Neural progenitor cell (in vitro differentiated cells): ENCODE measurements around the gene ELMO1.

ENCODE experiments used
- CTCF ChIP-seq: fragments of 200-600 bp; sonication (generic); IDR thresholded peaks from 2 replicates; pipeline ENCODE4 v1.5.1; 2017; ENCODE audit warnings: antibody characterized with exemption, mild to moderate bottlenecking
- EZH2 ChIP-seq: fragments of 200-600 bp; sonication (generic); IDR thresholded peaks from 2 replicates; pipeline ENCODE4 v1.6.1; 2017; ENCODE audit warnings: antibody characterized with exemption, mild to moderate bottlenecking, moderate library complexity
- EZH2phosphoT487 ChIP-seq: fragments of 200-600 bp; sonication (generic); IDR thresholded peaks from 2 replicates; pipeline ENCODE4 v1.6.1; 2017; ENCODE audit warnings: antibody characterized with exemption

- TF ChIP-seq CTCF, result no peak
- no peak for TF ChIP-seq EZH2
- no peak for TF ChIP-seq EZH2phosphoT487
Measured at GRCh38 chr7:36972140-36972518, 476.5 kb downstream of the ELMO1 start.
